DMS79 (cell line): ENCODE data around the gene RGS8.

ENCODE experiments used
- DNase-seq: peaks from one replicate; lab custom pipeline; 2025; lab: John Stamatoyannopoulos, UW

The RGS8 gene

GRCh38 chr1:182639330-182639729, 45.1 kb downstream of the RGS8 start:
- no peak for DNase-seq

- DNase-seq: no peak
Measured at GRCh38 chr1:182637769-182638168, 46.6 kb downstream of the RGS8 start.

- no peak for DNase-seq
Measured at GRCh38 chr1:182635871-182636270, 48.5 kb downstream of the RGS8 start.
